Measurements from ENCODE around the gene ATG101. TPM values are rescaled to one million over a fixed set of nuclear protein-coding genes. Genes with fewer than 3 reads are reported as not detected.
A peak's percentile ranks its signal among the peaks of the same experiment; 100 is the strongest.

The ATG101 gene
- total RNA-seq, 1 donor from 2014 or later, result 66.2 TPM

- no peak for TF ChIP-seq CTCF (conservative IDR thresholded peaks at IDR 0.05; ENCODE audit: low read depth, low read length)
Measured at GRCh38 chr12:52049688-52050087, 20.1 kb upstream of the ATG101 start.

GRCh38 chr12:52050116-52050757 is 19.5 kb upstream of the ATG101 start:
- DNase-seq (ENCODE audit: low read depth), result no peak
- peak overlapping the region; percentile 59 for H3K4me3 ChIP-seq (ENCODE audit: low read depth, low read length)
- peak; percentile 3 for TF ChIP-seq CTCF (conservative IDR thresholded peaks at IDR 0.05; ENCODE audit: low read depth, low read length)

More at GRCh38 chr12:52049688-52050087, 20.1 kb upstream of the ATG101 start:
- no peak overlapping the region for H3K4me3 ChIP-seq (ENCODE audit: low read depth, low read length)
- no peak for DNase-seq (ENCODE audit: low read depth)

- peak; percentile 21 for TF ChIP-seq CTCF (conservative IDR thresholded peaks at IDR 0.05; ENCODE audit: low read depth, low read length)
- peak within 1 kb of the TSS; percentile 59 for H3K4me3 ChIP-seq (ENCODE audit: low read depth, low read length)
- DNase-seq (ENCODE audit: low read depth), result no peak
Measured at GRCh38 chr12:52050758-52051541, 18.8 kb upstream of the ATG101 start, which contains the start of gene NR4A1. Gene NR4A1, plus strand, starts transcription at chr12:52051442. Its CDS starts 2,887 bp downstream, at chr12:52054329.

GRCh38 chr12:52052468-52053186 is 17.2 kb upstream of the ATG101 start:
- H3K4me3 ChIP-seq (ENCODE audit: low read depth, low read length), result peak overlapping the region; percentile 59
- no peak for DNase-seq (ENCODE audit: low read depth)
- TF ChIP-seq CTCF (conservative IDR thresholded peaks at IDR 0.05; ENCODE audit: low read depth, low read length), result no peak

GRCh38 chr12:52053536-52054209 is 16.1 kb upstream of the ATG101 start:
- DNase-seq (ENCODE audit: low read depth), result no peak
- TF ChIP-seq CTCF (conservative IDR thresholded peaks at IDR 0.05; ENCODE audit: low read depth, low read length), result no peak
- H3K4me3 ChIP-seq (ENCODE audit: low read depth, low read length), result no peak overlapping the region

GRCh38 chr12:52054231-52054832 is 15.4 kb upstream of the ATG101 start:
- no peak for DNase-seq (ENCODE audit: low read depth)

More at GRCh38 chr12:52054231-52054832, 15.4 kb upstream of the ATG101 start:
- H3K4me3 ChIP-seq (ENCODE audit: low read depth, low read length), result no peak overlapping the region
- no peak for TF ChIP-seq CTCF (conservative IDR thresholded peaks at IDR 0.05; ENCODE audit: low read depth, low read length)
